Gastroesophageal sphincter (tissue), 3 donors: ENCODE data around the gene KDM4C.

Source experiments
- EP300 ChIP-seq: sonication (generic); formaldehyde crosslinking; IDR thresholded peaks from one replicate; pipeline ENCODE4 v1.6.1; 2017; ENCODE audit warnings: antibody characterized with exemption, mild to moderate bottlenecking
- POLR2A ChIP-seq, 2 donors: fragments of 450-650 bp; IDR thresholded peaks; one replicate each; pipeline ENCODE4 v1.6.1; 2017; ENCODE audit warnings: antibody characterized with exemption in 2 of 2, mild to moderate bottlenecking in 2 of 2, moderate library complexity in 1 of 2
- POLR2AphosphoS5 ChIP-seq: sonication (generic); formaldehyde crosslinking; IDR thresholded peaks from one replicate; pipeline ENCODE4 v1.6.1; 2017; ENCODE audit warnings: antibody characterized with exemption
- TF ChIP-seq, protein P1 (sequence below), 4 experiments: fragments of 200-600 bp in 2 of 4; fragments of 450-650 bp in 2 of 4; sonication (generic) in 1 of 4; IDR thresholded peaks; one replicate each; pipeline ENCODE4 v1.5.1; 2017 to 2019; ENCODE audit warnings: antibody characterized with exemption in 4 of 4, mild to moderate bottlenecking in 2 of 4, moderate library complexity in 2 of 4

DNA sequence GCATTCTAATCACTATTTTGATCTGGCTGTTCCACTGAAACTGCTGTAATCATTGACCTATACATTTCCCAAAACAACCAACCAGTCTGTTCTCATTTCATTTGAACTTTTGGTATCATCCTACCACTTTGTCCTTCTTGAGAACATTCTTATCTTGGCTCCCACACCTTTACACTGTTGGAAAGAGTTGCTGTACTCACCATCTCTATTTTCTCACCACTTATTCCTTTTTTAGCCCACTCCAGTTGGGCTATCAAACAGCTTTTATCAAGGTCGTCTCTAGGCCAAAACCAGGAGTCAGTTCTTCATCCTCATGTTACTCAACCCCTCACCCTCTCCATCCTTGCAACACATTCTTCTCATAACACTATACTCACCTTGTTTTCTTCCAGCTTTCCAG, 170.1 kb downstream of the KDM4C start:
- TF ChIP-seq, protein P1, sequence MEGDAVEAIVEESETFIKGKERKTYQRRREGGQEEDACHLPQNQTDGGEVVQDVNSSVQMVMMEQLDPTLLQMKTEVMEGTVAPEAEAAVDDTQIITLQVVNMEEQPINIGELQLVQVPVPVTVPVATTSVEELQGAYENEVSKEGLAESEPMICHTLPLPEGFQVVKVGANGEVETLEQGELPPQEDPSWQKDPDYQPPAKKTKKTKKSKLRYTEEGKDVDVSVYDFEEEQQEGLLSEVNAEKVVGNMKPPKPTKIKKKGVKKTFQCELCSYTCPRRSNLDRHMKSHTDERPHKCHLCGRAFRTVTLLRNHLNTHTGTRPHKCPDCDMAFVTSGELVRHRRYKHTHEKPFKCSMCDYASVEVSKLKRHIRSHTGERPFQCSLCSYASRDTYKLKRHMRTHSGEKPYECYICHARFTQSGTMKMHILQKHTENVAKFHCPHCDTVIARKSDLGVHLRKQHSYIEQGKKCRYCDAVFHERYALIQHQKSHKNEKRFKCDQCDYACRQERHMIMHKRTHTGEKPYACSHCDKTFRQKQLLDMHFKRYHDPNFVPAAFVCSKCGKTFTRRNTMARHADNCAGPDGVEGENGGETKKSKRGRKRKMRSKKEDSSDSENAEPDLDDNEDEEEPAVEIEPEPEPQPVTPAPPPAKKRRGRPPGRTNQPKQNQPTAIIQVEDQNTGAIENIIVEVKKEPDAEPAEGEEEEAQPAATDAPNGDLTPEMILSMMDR (IDR thresholded peaks at IDR 0.05): no peak
- TF ChIP-seq POLR2AphosphoS5 (no peak), POLR2A (IDR thresholded peaks at IDR 0.05) (no peak), EP300 (no peak)
